Naive B cell (primary cell): ENCODE results near the gene SOBP. TPM values are rescaled to one million over a fixed set of nuclear protein-coding genes. Genes with fewer than 3 reads are reported as not detected.

Experiments used
- ATAC-seq, 2 donors: fragments of 150-1000 bp; cut with Tn5 transposase; 2 replicates each; pipeline ENCODE4 v1.10.0; 2021; ENCODE audit warnings: low read depth in 2 of 2, mild to moderate bottlenecking in 2 of 2, moderate library complexity in 2 of 2
- DNase-seq: peaks from one replicate; pipeline ENCODE4 v3.0.0; 2022
- H3K27ac Mint-ChIP-seq, 6 donors: one replicate each; pipeline ENCODE4 v1.8.0; 2020 to 2022; ENCODE audit warnings: mild to moderate bottlenecking in 6 of 6, mixed read lengths in 6 of 6, moderate library complexity in 5 of 6, inconsistent platforms in 2 of 6
- H3K27me3 Mint-ChIP-seq, 3 donors: one replicate each; pipeline ENCODE4 v1.8.0; 2021 to 2022; ENCODE audit warnings: mixed read lengths in 3 of 3, mild to moderate bottlenecking in 1 of 3
- H3K36me3 Mint-ChIP-seq, 2 donors: one replicate each; pipeline ENCODE4 v1.8.0; 2020 to 2022; ENCODE audit warnings: mixed read lengths in 2 of 2, inconsistent platforms in 1 of 2, mild to moderate bottlenecking in 1 of 2
- H3K4me1 Mint-ChIP-seq, 3 donors: one replicate each; pipeline ENCODE4 v1.8.0; 2020 to 2022; ENCODE audit warnings: mixed read lengths in 3 of 3, inconsistent platforms in 1 of 3, mild to moderate bottlenecking in 1 of 3, moderate library complexity in 1 of 3
- H3K4me3 Mint-ChIP-seq, 8 donors: one replicate each; pipeline ENCODE4 v1.8.0; 2020 to 2022; ENCODE audit warnings: mild to moderate bottlenecking in 8 of 8, mixed read lengths in 8 of 8, moderate library complexity in 8 of 8, inconsistent platforms in 2 of 8
- H3K9me3 Mint-ChIP-seq, 7 donors: one replicate each; pipeline ENCODE4 v1.8.0; 2020 to 2022; ENCODE audit warnings: mixed read lengths in 7 of 7, mild to moderate bottlenecking in 5 of 7, inconsistent platforms in 2 of 7, moderate library complexity in 1 of 7
- polyA plus RNA-seq, 6 donors: library from polyadenylated mRNA; unstranded; fragments of 300-500 nt; fragmentation: Illumina TruSeq; gene quantifications; one replicate each; pipeline ENCODE4 v1.2.3, GENCODE V29; 2021; ENCODE audit warnings: low read depth in 6 of 6

Gene SOBP
- polyA plus RNA-seq, 6 donors from 2014 or later: 1.7 to 4.3 (median 2.3) TPM

GRCh38 chr6:107572886-107573285 lies 83.0 kb downstream of the SOBP start:
- no peaks in the 10 kb centered on the region for H3K9me3 Mint-ChIP-seq
- peaks cover 9 to 21% (median 16%) of the 10 kb centered on the region in 3 donors for H3K27me3 Mint-ChIP-seq
- no peak for ATAC-seq
- DNase-seq: no peak
- peaks cover 6 to 17% (median 8%) of the 10 kb centered on the region in 3 donors for H3K4me1 Mint-ChIP-seq
- peaks cover 0 to 7% of the 10 kb centered on the region in 2 donors for H3K36me3 Mint-ChIP-seq
- H3K27ac Mint-ChIP-seq: peak overlapping the region in 1 of 6 donors; percentile 26
- no peak overlapping the region for H3K4me3 Mint-ChIP-seq

- Mint-ChIP-seq H3K4me1 (peaks cover 6 to 17% (median 8%) of the 10 kb centered on the region in 3 donors), H3K27ac (no peak overlapping the region), H3K36me3 (peaks cover 0 to 7% of the 10 kb centered on the region in 2 donors), H3K4me3 (no peak overlapping the region), H3K27me3 (peaks cover 9 to 21% (median 16%) of the 10 kb centered on the region in 3 donors), H3K9me3 (no peaks in the 10 kb centered on the region)
- DNase-seq (no peak), ATAC-seq (no peak)
Measured at GRCh38 chr6:107574856-107575255, 84.9 kb downstream of the SOBP start.

- ATAC-seq: no peak
- peaks cover 5 to 6% (median 6%) of the 10 kb centered on the region in 3 donors for H3K4me1 Mint-ChIP-seq
- H3K36me3 Mint-ChIP-seq: peaks cover 0 to 16% of the 10 kb centered on the region in 2 donors
- peaks cover 16 to 28% (median 20%) of the 10 kb centered on the region in 3 donors for H3K27me3 Mint-ChIP-seq
- peaks cover 0 to 3% (median 0%) of the 10 kb centered on the region in 7 donors for H3K9me3 Mint-ChIP-seq
- H3K4me3 Mint-ChIP-seq: no peak overlapping the region
- no peak for DNase-seq
- H3K27ac Mint-ChIP-seq: no peak overlapping the region
Measured at GRCh38 chr6:107576852-107577251, 86.9 kb downstream of the SOBP start.

- ATAC-seq: no peak
- peaks cover 0 to 3% (median 0%) of the 10 kb centered on the region in 7 donors for H3K9me3 Mint-ChIP-seq
- no peaks in the 10 kb centered on the region for H3K4me1 Mint-ChIP-seq
- H3K27ac Mint-ChIP-seq: peak overlapping the region in 1 of 6 donors; percentile 12
- DNase-seq: no peak
- peaks cover 17 to 32% (median 20%) of the 10 kb centered on the region in 3 donors for H3K27me3 Mint-ChIP-seq
- no peak overlapping the region for H3K4me3 Mint-ChIP-seq
- H3K36me3 Mint-ChIP-seq: peaks cover 0 to 16% of the 10 kb centered on the region in 2 donors
Measured at GRCh38 chr6:107578642-107579341, 88.9 kb downstream of the SOBP start.

GRCh38 chr6:107579456-107580056 lies 89.6 kb downstream of the SOBP start:
- no peaks in the 10 kb centered on the region for H3K4me1 Mint-ChIP-seq
- H3K36me3 Mint-ChIP-seq: peaks cover 0 to 16% of the 10 kb centered on the region in 2 donors
- ATAC-seq: no peak

GRCh38 chr6:107582086-107582485 lies 92.2 kb downstream of the SOBP start:
- Mint-ChIP-seq H3K9me3 (peaks cover 0 to 3% (median 0%) of the 10 kb centered on the region in 7 donors), H3K4me3 (no peak overlapping the region), H3K27ac (no peak overlapping the region), H3K27me3 (peaks cover 8 to 16% (median 12%) of the 10 kb centered on the region in 3 donors), H3K36me3 (peaks cover 0 to 8% of the 10 kb centered on the region in 2 donors), H3K4me1 (no peaks in the 10 kb centered on the region)
- ATAC-seq (no peak), DNase-seq (no peak)

More at GRCh38 chr6:107579456-107580056, 89.6 kb downstream of the SOBP start:
- no peak for DNase-seq
- no peak overlapping the region for H3K27ac Mint-ChIP-seq
- H3K27me3 Mint-ChIP-seq: peaks cover 14 to 32% (median 20%) of the 10 kb centered on the region in 3 donors
- H3K9me3 Mint-ChIP-seq: peaks cover 0 to 3% (median 0%) of the 10 kb centered on the region in 7 donors
- no peak overlapping the region for H3K4me3 Mint-ChIP-seq

- no peak for DNase-seq
- Mint-ChIP-seq H3K27ac (no peak overlapping the region), H3K4me3 (no peak overlapping the region), H3K27me3 (peaks cover 11 to 16% (median 12%) of the 10 kb centered on the region in 3 donors), H3K36me3 (peaks cover 0 to 8% of the 10 kb centered on the region in 2 donors), H3K9me3 (peaks cover 0 to 3% (median 0%) of the 10 kb centered on the region in 7 donors), H3K4me1 (no peaks in the 10 kb centered on the region)
- ATAC-seq: no peak
Measured at GRCh38 chr6:107584726-107585125, 94.8 kb downstream of the SOBP start.

- Mint-ChIP-seq H3K36me3 (no peaks in the 10 kb centered on the region), H3K9me3 (no peaks in the 10 kb centered on the region), H3K4me1 (peaks cover 6 to 9% (median 7%) of the 10 kb centered on the region in 3 donors), H3K27ac (peak overlapping the region in 1 of 6 donors; percentile 3), H3K27me3 (peaks cover 2 to 12% (median 8%) of the 10 kb centered on the region in 3 donors), H3K4me3 (no peak overlapping the region)
- DNase-seq (no peak), ATAC-seq (no peak)
Measured at GRCh38 chr6:107585815-107586435, 96.0 kb downstream of the SOBP start.

- H3K9me3 Mint-ChIP-seq: no peaks in the 10 kb centered on the region
- H3K27me3 Mint-ChIP-seq: peaks cover 4 to 8% (median 8%) of the 10 kb centered on the region in 3 donors
- no peak overlapping the region for H3K27ac Mint-ChIP-seq
- DNase-seq: no peak
- ATAC-seq: no peak
- no peak overlapping the region for H3K4me3 Mint-ChIP-seq
- H3K4me1 Mint-ChIP-seq: peaks cover 6 to 9% (median 7%) of the 10 kb centered on the region in 3 donors
- H3K36me3 Mint-ChIP-seq: no peaks in the 10 kb centered on the region
Measured at GRCh38 chr6:107587451-107587850, 97.5 kb downstream of the SOBP start.

- H3K27ac Mint-ChIP-seq: peak overlapping the region in 1 of 6 donors; percentile 12
- H3K27me3 Mint-ChIP-seq: peaks cover 8 to 13% (median 12%) of the 10 kb centered on the region in 3 donors
- ATAC-seq: no peak
- DNase-seq: no peak
- H3K4me3 Mint-ChIP-seq: no peak overlapping the region
- no peaks in the 10 kb centered on the region for H3K36me3 Mint-ChIP-seq
- peaks cover 6 to 9% (median 7%) of the 10 kb centered on the region in 3 donors for H3K4me1 Mint-ChIP-seq
- H3K9me3 Mint-ChIP-seq: no peaks in the 10 kb centered on the region
Measured at GRCh38 chr6:107589199-107589598, 99.3 kb downstream of the SOBP start.

GRCh38 chr6:107589934-107590333 lies 100.0 kb downstream of the SOBP start:
- Mint-ChIP-seq H3K27me3 (peaks cover 8 to 13% (median 12%) of the 10 kb centered on the region in 3 donors), H3K4me3 (peak overlapping the region in 1 of 8 donors; percentile 31), H3K27ac (no peak overlapping the region), H3K9me3 (no peaks in the 10 kb centered on the region), H3K4me1 (peaks cover 6 to 9% (median 7%) of the 10 kb centered on the region in 3 donors), H3K36me3 (no peaks in the 10 kb centered on the region)
- ATAC-seq (peak in 1 of 2 donors; percentile 21), DNase-seq (no peak)

- no peak overlapping the region for H3K27ac Mint-ChIP-seq
- ATAC-seq: no peak
- no peak for DNase-seq
- peaks cover 8 to 13% (median 12%) of the 10 kb centered on the region in 3 donors for H3K27me3 Mint-ChIP-seq
- peaks cover 6 to 9% (median 7%) of the 10 kb centered on the region in 3 donors for H3K4me1 Mint-ChIP-seq
- H3K36me3 Mint-ChIP-seq: no peaks in the 10 kb centered on the region
- no peaks in the 10 kb centered on the region for H3K9me3 Mint-ChIP-seq
- H3K4me3 Mint-ChIP-seq: no peak overlapping the region
Measured at GRCh38 chr6:107590378-107590777, 100.5 kb downstream of the SOBP start.

GRCh38 chr6:107591346-107591745 lies 101.4 kb downstream of the SOBP start:
- no peaks in the 10 kb centered on the region for H3K9me3 Mint-ChIP-seq
- H3K4me1 Mint-ChIP-seq: peaks cover 6 to 9% (median 7%) of the 10 kb centered on the region in 3 donors
- H3K36me3 Mint-ChIP-seq: no peaks in the 10 kb centered on the region
- no peak for DNase-seq
- H3K4me3 Mint-ChIP-seq: no peak overlapping the region
- H3K27ac Mint-ChIP-seq: no peak overlapping the region
- H3K27me3 Mint-ChIP-seq: peaks cover 8 to 13% (median 12%) of the 10 kb centered on the region in 3 donors
- no peak for ATAC-seq
